ENCODE measurements around the gene NRG4. TPM values are rescaled to one million over a fixed set of nuclear protein-coding genes. Genes with fewer than 3 reads are reported as not detected.

NRG4 gene
- total and polyA plus RNA-seq, 9 of the 15 experiments (the other 6 are each of a cell fraction or from before 2014, with no cell fraction given) = 0.33 to 2.5 (median 0.76) TPM

- H3K27ac ChIP-seq (ENCODE audit: extremely low read depth, low read depth, low read length) = no peak overlapping the region
- no peak for DNase-seq (ENCODE audit: extremely low read depth in 1 of 4, low spot score in 3 of 4)
- H3K9ac ChIP-seq (ENCODE audit: insufficient read depth in 1 of 2, low read depth in 2 of 2, low read length in 2 of 2) = no peak overlapping the region
- in situ Hi-C loops (cut with MboI) (no loop called here), intact Hi-C loops (cut with micrococcal nuclease) (no loop called here)
- TF ChIP-seq RBM25 (IDR thresholded peaks at IDR 0.05; ENCODE audit: low read depth, low read length, severe bottlenecking) (no peak), U2AF2 (optimal IDR thresholded peaks at IDR 0.05; ENCODE audit: low read depth, low read length) (no peak), ERF (CRISPR knock-in tag; IDR thresholded peaks at IDR 0.05) (no peak), RB1 (IDR thresholded peaks at IDR 0.05; ENCODE audit: low read depth) (no peak), RAD51 (IDR thresholded peaks at IDR 0.05; ENCODE audit: borderline replicate concordance, low read depth) (no peak), KLF6 (CRISPR knock-in tag; IDR thresholded peaks at IDR 0.05; ENCODE audit: borderline replicate concordance) (no peak), ZBTB43 (CRISPR knock-in tag; IDR thresholded peaks at IDR 0.05) (no peak), IRF1 (CRISPR knock-in tag; IDR thresholded peaks at IDR 0.05; ENCODE audit: borderline replicate concordance) (no peak), CC2D1A (IDR thresholded peaks at IDR 0.05) (no peak), BRF2 (IDR thresholded peaks at IDR 0.05; ENCODE audit: borderline replicate concordance, insufficient read depth, insufficient read length) (no peak), ZNF778 (CRISPR knock-in tag; IDR thresholded peaks at IDR 0.05) (no peak), PURB (CRISPR knock-in tag; IDR thresholded peaks at IDR 0.05; ENCODE audit: low read depth) (no peak), GATAD2A (IDR thresholded peaks at IDR 0.05) (no peak), CGGBP1 (CRISPR knock-in tag; IDR thresholded peaks at IDR 0.05) (no peak), THAP12 (CRISPR knock-in tag; IDR thresholded peaks at IDR 0.05) (no peak), ATF1 (CRISPR knock-in tag; IDR thresholded peaks at IDR 0.05) (no peak), ATF1 (tag; IDR thresholded peaks at IDR 0.05) (no peak)
- H3K9me1 ChIP-seq (ENCODE audit: control insufficient read depth, insufficient read depth, low read length) = no peaks in the 10 kb centered on the region
- no peaks in the 10 kb centered on the region for H4K20me1 ChIP-seq (replicated peaks; ENCODE audit: control insufficient read depth, insufficient read depth, low read length)
- no peaks in the 10 kb centered on the region for H3K9me3 ChIP-seq (replicated peaks; ENCODE audit: control insufficient read depth, insufficient read depth, low read depth, low read length)
- no peaks in the 10 kb centered on the region for H3K27me3 ChIP-seq (ENCODE audit: control insufficient read depth in 2 of 2, insufficient read depth in 2 of 2, low read length in 2 of 2)
- ChIA-PET POLR2A (interaction anchor here (0.8 kb wide), 1 partner anchor 161 kb away, joined by 3 read pairs; no protein-coding TSS in a partner anchor), CTCF (ENCODE audit: low intra/inter-chr PET ratio) (no interaction called here)
- BruUV-seq (replicated peaks) = no TSS peak
- H3K4me3 ChIP-seq = no peak overlapping the region
- H2AFZ ChIP-seq (ENCODE audit: low read depth, low read length) = no peak overlapping the region
- WGBS (ENCODE audit: insufficient coverage, low coverage, missing lambda C conversion rate) = 82% methylated on average over 1 of the region's 1 CpG
- no peak for ATAC-seq
- no peak overlapping the region for H3K4me2 ChIP-seq (ENCODE audit: insufficient read depth, low read length)
- H3K36me3 ChIP-seq (ENCODE audit: control insufficient read depth, insufficient read depth, low read length) = peaks cover 77% of the 10 kb centered on the region
- no peaks in the 10 kb centered on the region; a peak in 1 of 5 replicates for H3K4me1 ChIP-seq (replicated peaks in 1 of 2; ENCODE audit: control insufficient read depth in 2 of 2, insufficient read depth in 2 of 2, low read length in 2 of 2)
- no peak for FAIRE-seq
- H3K79me2 ChIP-seq (ENCODE audit: control insufficient read depth, insufficient read depth, low read length) = peaks cover 32% of the 10 kb centered on the region
Measured at GRCh38 chr15:75916978-75917377, 95.2 kb downstream of the NRG4 start.
